MCF 10A (cell line): ENCODE results near the gene MTTP. TPM values are rescaled to one million over a fixed set of nuclear protein-coding genes. Genes with fewer than 3 reads are reported as not detected.

Source experiments
- BruUV-seq: library from RNA; stranded (reverse); fragments of 400-500 nt; replicated peaks from 2 replicates; lab custom pipeline; 2021; lab: Mats Ljungman, UMichigan
- CTCF ChIA-PET: fragments of 300-600 bp; sonication (Branson Sonifier 250); formaldehyde crosslinking; extraction: SDS; loops from one replicate; lab custom pipeline; 2021; ENCODE audit warnings: antibody characterized with exemption, inconsistent platforms; lab: Yijun Ruan, JAX
- POLR2A ChIA-PET: fragments of 300-600, 350-650 bp; sonication (Branson Sonifier 250); formaldehyde crosslinking; extraction: SDS; loops from one replicate; lab custom pipeline; 2020; ENCODE audit warnings: antibody characterized with exemption, inconsistent platforms; lab: Yijun Ruan, JAX
- DNase-seq: peaks from one replicate; pipeline ENCODE4 v3.0.0-alpha.2; 2018; ENCODE audit not compliant: unreplicated experiment
- H3K27ac Mint-ChIP-seq: one replicate; pipeline ENCODE4 v1.8.0; 2022; ENCODE audit warnings: mild to moderate bottlenecking, low read depth, mixed read lengths; ENCODE audit not compliant: unreplicated experiment
- H3K27me3 Mint-ChIP-seq: one replicate; pipeline ENCODE4 v1.8.0; 2022; ENCODE audit warnings: mixed read lengths; ENCODE audit not compliant: insufficient read depth, unreplicated experiment
- H3K36me3 Mint-ChIP-seq: one replicate; pipeline ENCODE4 v1.8.0; 2022; ENCODE audit warnings: mild to moderate bottlenecking, moderate library complexity, mixed read lengths; ENCODE audit not compliant: insufficient read depth, unreplicated experiment
- H3K4me1 Mint-ChIP-seq: one replicate; pipeline ENCODE4 v1.8.0; 2022; ENCODE audit warnings: mixed read lengths; ENCODE audit not compliant: insufficient read depth, unreplicated experiment
- H3K4me3 Mint-ChIP-seq: one replicate; pipeline ENCODE4 v1.8.0; 2022; ENCODE audit warnings: mild to moderate bottlenecking, moderate library complexity, mixed read lengths; ENCODE audit not compliant: unreplicated experiment
- H3K9me3 Mint-ChIP-seq: one replicate; pipeline ENCODE4 v1.8.0; 2022; ENCODE audit warnings: mixed read lengths; ENCODE audit not compliant: unreplicated experiment
- CTCF ChIP-seq: fragments of 200-600 bp; IDR thresholded peaks from one replicate; pipeline ENCODE4 v1.8.0; 2022; ENCODE audit warnings: antibody characterized with exemption, mild to moderate bottlenecking; ENCODE audit not compliant: unreplicated experiment
- intact Hi-C: fragments of 100-400 bp; cut with micrococcal nuclease; formaldehyde crosslinking; loops from 2 replicates; pipeline ENCODE4 v1.14.1; 2022
- total RNA-seq: library from RNA; stranded (reverse); gene quantifications from 2 replicates; pipeline ENCODE4 v1.2.3, GENCODE V29; 2022

Gene MTTP
- total RNA-seq, 1 experiment from 2014 or later: 0.51 TPM

GRCh38 chr4:99606716-99607115, 32.1 kb downstream of the MTTP start:
- BruUV-seq: no TSS peak
- no peak for TF ChIP-seq CTCF
- Mint-ChIP-seq H3K27me3 (no peaks in the 10 kb centered on the region), H3K4me1 (no peaks in the 10 kb centered on the region), H3K9me3 (no peaks in the 10 kb centered on the region), H3K4me3 (no peak overlapping the region), H3K36me3 (no peaks in the 10 kb centered on the region), H3K27ac (no peak overlapping the region)
- no peak for DNase-seq
- ChIA-PET POLR2A (no interaction called here), CTCF (no interaction called here)
- intact Hi-C loops: no loop called here

- POLR2A ChIA-PET: no interaction called here
- no peak for DNase-seq
- BruUV-seq: no TSS peak
- no peak overlapping the region for H3K27ac Mint-ChIP-seq
- H3K9me3 Mint-ChIP-seq: no peaks in the 10 kb centered on the region
- no peaks in the 10 kb centered on the region for H3K36me3 Mint-ChIP-seq
- CTCF ChIA-PET: interaction anchor here (1.1 kb wide), 1 partner anchor 35 kb away, joined by 4 read pairs; no protein-coding TSS in a partner anchor
- no peaks in the 10 kb centered on the region for H3K4me1 Mint-ChIP-seq
- H3K27me3 Mint-ChIP-seq: no peaks in the 10 kb centered on the region
- no peak for TF ChIP-seq CTCF
- intact Hi-C loops: no loop called here
- H3K4me3 Mint-ChIP-seq: no peak overlapping the region
Measured at GRCh38 chr4:99608417-99608816, 33.8 kb downstream of the MTTP start.

- ChIA-PET CTCF (interaction anchor here (1.1 kb wide), 1 partner anchor 10 kb away, joined by 3 read pairs; no protein-coding TSS in a partner anchor), POLR2A (interaction anchor here (0.6 to 1.2 kb wide), 2 partner anchors 23 to 218 kb away, joined by 3 to 4 read pairs; no protein-coding TSS in a partner anchor)
- Mint-ChIP-seq H3K4me1 (no peaks in the 10 kb centered on the region), H3K4me3 (no peak overlapping the region), H3K27me3 (no peaks in the 10 kb centered on the region), H3K9me3 (no peaks in the 10 kb centered on the region), H3K36me3 (no peaks in the 10 kb centered on the region), H3K27ac (no peak overlapping the region)
- peak; percentile 29 for DNase-seq
- intact Hi-C loops: loop anchor here (10.0 kb wide), 1 partner anchor 84 kb away; no protein-coding TSS in a partner anchor
- no peak for TF ChIP-seq CTCF
- BruUV-seq: no TSS peak
Measured at GRCh38 chr4:99610605-99611175, 36.1 kb downstream of the MTTP start.

GRCh38 chr4:99612281-99612680, 37.7 kb downstream of the MTTP start:
- Mint-ChIP-seq H3K9me3 (no peaks in the 10 kb centered on the region), H3K36me3 (no peaks in the 10 kb centered on the region), H3K27me3 (no peaks in the 10 kb centered on the region), H3K4me3 (no peak overlapping the region), H3K4me1 (no peaks in the 10 kb centered on the region), H3K27ac (no peak overlapping the region)
- CTCF ChIA-PET: interaction anchor here (0.9 to 1.7 kb wide), 2 partner anchors 12 to 196 kb away, joined by 3 to 6 read pairs; no protein-coding TSS in a partner anchor
- POLR2A ChIA-PET: interaction anchor here (1.2 kb wide), 1 partner anchor 49 kb away, joined by 3 read pairs; the partner anchor contains the start of gene TRMT10A
- no TSS peak for BruUV-seq
- TF ChIP-seq CTCF: no peak
- DNase-seq: peak; percentile 22
- intact Hi-C loops: loop anchor here (10.0 kb wide), 1 partner anchor 83 kb away; no protein-coding TSS in a partner anchor
